NCI-H1417 treated with DMSO at 0.1 percent for 48 hours (cell line): Measurements from ENCODE around the gene CEP63.

Experiments
- DNase-seq: peaks from one replicate; lab custom pipeline; 2025; lab: John Stamatoyannopoulos, UW

The CEP63 gene

DNA sequence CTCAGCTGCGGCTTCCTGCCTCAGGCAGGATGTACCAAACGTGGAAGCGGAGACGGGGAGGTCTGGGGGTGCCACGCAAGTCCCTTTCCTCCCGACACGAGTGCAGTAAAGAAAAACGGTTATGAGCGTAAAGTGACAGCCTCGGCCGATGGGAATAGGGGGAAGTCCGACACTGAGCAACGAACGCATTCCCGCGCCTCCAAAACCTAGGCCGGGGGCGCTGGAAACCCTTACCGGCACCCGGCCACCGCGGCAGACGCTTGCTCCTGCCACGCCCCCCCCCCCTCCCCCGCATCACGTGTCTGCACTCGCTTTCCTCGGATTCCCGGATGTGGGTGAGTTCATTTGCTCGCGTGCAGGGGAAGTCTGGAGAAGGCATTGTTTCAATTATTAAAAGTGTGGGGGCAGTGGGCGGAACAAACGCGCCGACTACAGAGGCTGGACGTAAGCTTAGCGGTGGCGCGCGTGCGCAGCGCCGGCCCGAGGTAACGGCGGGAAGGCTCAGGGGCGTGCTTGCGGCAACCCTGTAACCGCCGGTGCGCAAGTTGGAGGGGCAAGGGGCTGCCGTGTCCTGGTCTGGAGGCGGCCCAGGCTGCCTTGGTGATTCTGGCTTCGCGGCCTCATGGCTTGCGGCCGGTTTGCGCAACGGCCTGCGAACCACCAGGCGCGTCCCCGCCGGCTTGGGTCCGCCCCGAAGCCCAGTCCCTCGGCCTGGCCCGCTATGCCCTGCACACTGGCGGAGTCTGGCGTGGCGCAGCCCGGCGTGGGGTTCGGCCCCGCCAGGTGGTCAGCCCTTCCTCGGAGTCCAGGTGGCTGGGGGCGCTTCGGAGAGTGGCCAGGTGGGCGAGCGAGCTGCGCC, at the start of gene CEP63, which contains the start of gene ANAPC13:
TSS of gene CEP63 (plus strand) at position 340 of the 859 bp plus-strand sequence. CDS start 9,264 bp downstream, outside the sequence.
TSS of gene ANAPC13 (minus strand) at position 268 of the 859 bp plus-strand sequence. CDS start 3,081 bp downstream, outside the sequence.
- DNase-seq = peak; percentile 93

GRCh38 chr3:134437211-134437752, 48.6 kb upstream of the CEP63 start:
- DNase-seq = no peak

DNA sequence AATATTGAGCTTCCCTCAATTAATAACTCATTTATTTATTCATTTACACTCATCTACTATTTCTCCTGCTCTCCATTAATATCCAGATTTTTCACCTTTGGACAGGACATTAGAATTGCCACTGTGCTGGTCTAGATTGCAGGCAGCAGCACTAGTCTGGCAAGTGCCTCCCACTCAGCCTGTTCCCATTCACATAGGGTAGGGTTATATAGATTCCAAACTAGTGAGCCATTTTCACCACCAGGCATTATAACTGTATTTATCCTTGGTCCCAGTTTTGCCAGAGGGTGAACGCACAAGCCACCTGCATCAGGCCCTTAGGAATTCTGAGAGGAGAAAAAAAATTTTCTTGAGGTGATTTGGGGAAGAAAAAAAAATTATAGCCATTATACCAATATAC, 44.5 kb upstream of the CEP63 start:
- no peak for DNase-seq

GRCh38 chr3:134441821-134442220, 44.0 kb upstream of the CEP63 start:
- DNase-seq = no peak

DNA sequence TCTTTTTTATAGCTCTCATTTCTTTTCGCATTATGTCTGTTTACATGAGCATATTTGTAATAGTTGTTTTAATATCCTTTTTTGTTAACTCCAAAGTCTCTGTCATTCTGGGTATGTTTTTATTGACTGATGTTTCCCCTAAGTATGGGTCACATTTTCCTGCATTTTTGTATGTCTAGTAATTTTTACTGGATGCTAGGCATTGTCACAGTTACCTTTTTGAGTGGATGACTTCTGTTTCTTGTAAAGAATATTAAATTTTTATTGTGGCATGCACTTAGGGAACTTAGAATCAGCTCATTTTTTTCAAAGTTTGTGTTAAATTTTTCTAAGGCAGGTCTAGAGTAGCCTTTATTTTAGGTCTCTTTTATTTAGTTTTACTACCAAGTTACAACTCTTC, 40.8 kb upstream of the CEP63 start:
- DNase-seq = no peak

- DNase-seq = no peak
These were observed 40.2 kb upstream of the CEP63 start for GRCh38 chr3:134445636-134446035.

- no peak for DNase-seq
These were observed 39.1 kb upstream of the CEP63 start for GRCh38 chr3:134446800-134447199.

- DNase-seq = no peak
These were observed 38.5 kb upstream of the CEP63 start for GRCh38 chr3:134447351-134447750.

GRCh38 chr3:134448664-134449063, 37.2 kb upstream of the CEP63 start:
- DNase-seq = no peak

- DNase-seq = no peak
These were observed 36.6 kb upstream of the CEP63 start for GRCh38 chr3:134449277-134449676.

DNA sequence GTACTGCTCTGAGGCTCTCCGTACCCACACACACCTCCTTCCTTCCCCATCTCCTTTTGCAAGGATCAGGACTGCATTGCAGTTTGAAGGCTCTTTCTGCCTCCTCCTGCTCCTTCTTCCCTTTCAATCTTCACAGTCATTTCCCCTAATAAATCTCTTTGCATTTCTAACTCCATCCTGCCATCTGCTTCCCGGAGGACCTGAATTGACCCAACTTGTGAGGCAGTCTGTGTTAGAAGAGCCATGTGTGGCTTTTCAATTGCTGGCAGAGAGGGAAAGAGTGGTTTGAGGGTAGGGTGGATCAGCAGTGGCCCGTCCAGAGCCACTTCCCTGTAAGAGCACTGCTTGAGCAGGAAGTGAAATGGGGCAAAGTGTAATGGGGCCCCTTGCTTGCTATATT, 35.9 kb upstream of the CEP63 start:
- no peak for DNase-seq

DNA sequence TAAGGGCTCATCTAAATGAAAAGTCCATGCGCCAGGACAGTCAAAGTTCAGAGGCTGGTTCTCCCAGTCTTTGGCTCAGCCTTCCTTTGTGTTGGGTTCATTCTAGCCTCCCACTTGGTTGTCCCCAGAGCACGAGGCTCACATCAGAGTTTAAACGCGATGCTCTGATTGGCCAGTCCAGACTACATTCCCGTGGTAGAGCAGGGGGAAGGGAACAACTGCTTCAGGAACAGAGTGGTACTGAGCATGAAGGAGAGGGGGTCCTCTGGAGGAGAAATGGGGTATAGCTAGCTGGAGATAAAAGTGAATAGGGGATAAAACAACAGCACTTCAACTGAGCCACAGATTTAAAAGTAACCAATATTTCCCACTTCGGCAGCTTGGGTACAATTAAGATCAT, 32.2 kb upstream of the CEP63 start:
- no peak for DNase-seq

DNA sequence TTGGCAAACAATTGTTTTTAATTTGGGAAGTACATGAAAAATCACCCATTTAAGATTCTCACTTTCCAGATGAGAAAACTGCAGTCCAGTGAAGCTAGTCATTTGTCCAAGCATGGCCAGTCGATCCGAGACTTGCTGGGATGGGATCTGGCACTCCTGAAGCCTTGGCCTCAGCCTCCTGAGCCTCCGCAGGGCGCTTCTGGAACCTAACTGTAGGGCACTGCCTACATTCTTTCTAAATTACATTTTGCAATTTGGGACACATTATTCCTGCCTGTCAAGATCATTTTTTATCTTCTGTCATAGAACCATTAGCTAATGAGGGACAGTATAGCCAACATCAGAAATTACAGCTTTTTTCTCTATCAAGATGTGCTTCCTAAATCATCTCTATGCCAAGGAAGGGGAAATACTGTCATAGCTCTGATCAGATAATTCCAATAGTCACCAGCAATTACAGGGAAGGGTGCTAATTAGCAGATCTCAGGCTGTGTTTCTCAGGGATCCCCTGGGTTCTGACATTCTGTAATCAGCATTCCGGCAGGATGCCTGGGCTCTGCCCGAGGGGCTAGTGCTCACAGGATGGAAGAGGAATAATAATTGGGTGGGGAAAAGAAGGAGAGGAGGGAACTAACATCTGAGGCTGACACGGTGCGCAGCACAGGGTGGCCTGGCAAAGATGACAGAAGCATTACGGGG, 28.3 kb upstream of the CEP63 start:
- DNase-seq = no peak

GRCh38 chr3:134458406-134458945, 27.4 kb upstream of the CEP63 start:
- DNase-seq = no peak

DNA sequence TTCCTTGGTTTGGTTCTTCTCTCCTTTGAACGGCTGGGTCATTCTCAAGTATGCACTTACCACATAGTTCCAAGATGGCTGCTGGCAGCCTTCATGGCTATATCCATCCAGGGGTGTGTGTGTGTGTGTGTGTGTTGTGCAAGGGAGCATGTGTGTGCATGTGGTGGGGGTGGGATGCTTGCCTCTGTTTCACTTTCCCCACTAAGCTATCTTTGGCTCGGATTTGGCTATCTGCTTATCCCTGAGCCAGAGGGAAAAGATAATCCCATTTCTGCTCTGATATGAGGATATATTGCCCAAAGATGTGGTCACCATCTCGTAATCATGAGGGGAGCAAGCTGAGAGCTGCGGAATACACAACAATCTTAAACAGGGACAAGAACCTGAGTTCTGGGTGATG, 26.3 kb upstream of the CEP63 start:
- DNase-seq = no peak

DNA sequence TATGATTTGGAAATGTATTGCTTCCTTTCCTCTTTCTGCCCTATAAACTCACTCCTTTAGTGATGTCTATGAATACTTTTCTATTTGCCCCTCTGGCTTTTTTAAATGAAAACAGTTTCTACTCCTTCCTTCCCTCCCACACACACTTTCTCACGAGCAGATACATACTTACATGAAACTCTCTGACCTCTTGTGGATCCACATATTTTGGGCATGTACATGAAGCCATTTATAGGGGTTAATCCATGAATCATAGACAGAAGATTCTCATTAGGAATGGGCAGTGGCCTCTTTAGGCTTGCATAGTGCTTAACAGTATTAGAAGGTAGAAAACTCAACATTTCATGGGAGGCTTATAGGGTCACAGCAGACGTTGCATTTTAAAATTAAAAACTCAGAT, 24.9 kb upstream of the CEP63 start:
- no peak for DNase-seq

DNA sequence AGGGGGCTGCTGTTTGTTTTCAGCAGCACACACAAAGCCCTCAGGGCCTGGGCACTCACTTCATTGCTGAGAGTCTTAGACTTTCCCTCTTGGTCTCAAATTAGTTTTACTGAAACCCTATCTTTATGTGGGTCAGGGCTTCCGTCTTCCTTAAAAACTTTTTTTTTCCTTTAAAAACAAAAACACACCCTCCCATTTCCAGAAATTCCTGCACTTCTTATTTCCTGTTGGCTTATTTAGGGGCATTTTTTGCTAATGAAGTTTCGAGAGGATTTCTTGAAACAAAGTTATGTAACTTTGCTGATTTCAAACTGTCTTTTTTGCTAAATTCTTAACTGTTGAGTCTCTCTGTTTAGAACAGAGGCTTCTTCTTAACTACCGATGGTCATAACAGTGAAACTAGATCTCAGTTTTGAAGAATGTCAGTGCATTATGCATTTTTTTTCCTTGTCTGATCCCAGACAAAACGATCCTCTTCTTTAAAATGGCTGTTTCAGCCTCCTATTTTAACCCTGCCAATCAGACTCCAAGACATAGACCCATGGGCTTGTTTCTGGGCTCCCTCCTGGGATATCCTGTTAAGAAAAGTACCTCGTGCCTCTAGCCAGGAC, 23.4 kb upstream of the CEP63 start:
- DNase-seq = no peak

DNA sequence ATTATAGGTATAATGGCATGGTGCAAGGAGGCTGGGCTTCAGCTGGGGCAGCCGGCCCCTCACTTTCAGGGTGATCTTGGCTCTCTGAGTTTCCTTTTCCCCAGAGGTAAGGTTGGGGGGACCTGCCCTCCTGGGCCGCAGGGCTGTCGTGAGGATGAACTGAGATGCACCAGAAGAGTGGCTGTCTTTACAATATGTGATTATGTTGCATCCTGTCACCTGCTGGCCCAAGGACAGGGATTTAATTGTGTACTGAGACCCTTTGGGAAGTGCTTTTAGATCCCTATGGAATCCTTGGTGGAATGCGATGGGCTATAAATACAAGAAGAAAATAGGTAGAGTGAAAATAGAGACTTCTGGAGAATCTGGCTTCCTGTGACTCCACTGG, 22.2 kb upstream of the CEP63 start:
- DNase-seq = no peak

DNA sequence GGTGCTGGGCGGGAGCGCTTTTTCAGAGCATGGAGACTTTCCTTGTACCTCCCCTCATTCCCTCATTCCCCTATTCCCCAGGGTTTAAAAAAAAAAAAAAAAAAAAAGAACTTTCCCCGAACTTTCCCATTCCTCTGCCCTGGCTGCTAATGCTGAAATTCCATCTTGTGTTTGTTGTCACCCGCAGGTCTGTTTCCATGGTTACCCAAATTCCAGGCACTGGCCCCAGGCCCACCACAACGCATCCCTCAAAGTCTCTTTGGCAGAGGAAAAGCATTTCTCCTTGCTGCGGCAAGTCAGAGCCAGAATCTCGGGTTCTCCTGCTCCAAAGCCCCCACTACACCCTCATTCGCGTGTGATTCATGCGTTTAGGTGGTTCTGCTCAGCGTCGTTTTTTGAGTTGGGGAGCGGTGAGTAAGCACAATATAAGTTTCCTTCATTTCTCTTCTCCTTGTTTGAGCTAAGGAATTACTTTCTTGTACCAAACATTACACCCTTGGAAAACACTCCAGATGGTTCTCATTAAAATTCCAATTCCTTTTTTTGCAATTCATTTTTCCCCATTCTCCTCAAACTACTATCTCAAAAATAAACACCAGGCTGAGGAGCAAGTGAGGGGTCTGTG, 21.7 kb upstream of the CEP63 start:
- DNase-seq = no peak

DNA sequence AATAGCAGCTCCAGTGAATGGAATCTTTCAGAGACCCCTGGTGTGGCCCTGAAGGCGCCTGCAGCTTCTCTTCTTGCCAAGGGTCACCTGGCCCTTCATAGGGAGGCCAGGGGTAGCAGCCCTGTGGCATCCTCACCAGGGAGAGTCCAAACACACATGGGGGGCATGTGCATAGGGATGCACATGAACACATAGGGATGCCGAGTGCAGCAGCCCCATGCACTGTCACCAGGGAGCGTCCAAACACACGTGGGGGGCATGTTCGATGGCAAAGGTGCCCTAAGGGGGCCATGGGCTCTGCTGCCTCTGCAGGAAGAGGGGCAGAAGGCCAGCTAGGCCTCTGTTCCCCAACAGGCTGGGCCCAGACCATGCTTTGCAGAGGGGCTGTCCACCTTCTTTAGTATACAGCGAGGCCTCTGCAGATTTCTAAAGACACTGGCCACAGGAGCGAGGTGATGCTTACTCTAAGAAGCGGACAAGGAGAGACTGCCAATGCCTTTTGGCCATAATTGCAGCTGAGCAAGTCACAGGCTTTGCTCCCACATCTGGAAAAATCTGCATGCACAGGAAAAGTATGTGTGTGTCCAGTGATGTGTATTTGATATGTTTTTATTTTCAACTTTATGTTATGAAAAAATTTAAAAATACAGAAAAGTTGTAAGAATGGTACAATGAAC, 21.0 kb upstream of the CEP63 start:
- DNase-seq = no peak

DNA sequence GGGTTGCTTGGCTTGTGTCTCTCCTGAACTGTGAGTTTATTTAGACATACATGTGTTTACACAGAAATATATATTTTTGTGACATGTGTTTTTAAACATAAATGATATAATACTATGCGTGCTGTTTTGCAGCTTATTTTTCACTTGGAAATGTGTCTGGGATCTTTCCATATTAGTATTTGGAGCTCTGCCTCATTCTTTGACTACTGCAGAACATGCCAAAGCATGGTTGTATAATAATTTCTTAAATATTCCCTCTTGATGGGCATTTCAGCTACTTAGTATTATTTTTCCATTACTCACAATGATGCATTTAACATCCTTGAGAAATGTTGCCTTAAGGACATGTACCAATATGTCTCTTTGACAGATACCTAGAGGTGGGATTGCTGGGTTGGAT, 19.5 kb upstream of the CEP63 start:
- DNase-seq = no peak
